SK-N-MC (cell line): Measurements from ENCODE around the gene SLC29A4.
"Not testable (repeated sequence)": the region's sequence is repeated elsewhere in the genome, so short reads cannot be mapped to it uniquely, and the experiment has no call there.

Experiments used
- DNase-seq: peaks from one replicate; pipeline ENCODE4 v3.0.0-alpha.2; 2011; ENCODE audit warnings: low read depth, low spot score
- H3K27ac ChIP-seq: fragments of 200-600 bp; sonication (generic); 2 replicates; pipeline ENCODE4 v1.5.1; 2016; ENCODE audit warnings: mixed run types
- H3K36me3 ChIP-seq: fragments of 200-600 bp; sonication (generic); 2 replicates; pipeline ENCODE4 v1.6.1; 2017; ENCODE audit warnings: antibody characterized with exemption, low read length, mixed read lengths; ENCODE audit not compliant: insufficient read depth
- H3K4me3 ChIP-seq: fragments of 200-600 bp; sonication (generic); 2 replicates; pipeline ENCODE4 v1.5.1; 2016
- H3K9ac ChIP-seq: fragments of 200-600 bp; sonication (generic); 2 replicates; pipeline ENCODE4 v1.8.0; 2017; ENCODE audit warnings: mixed run types, mixed read lengths; ENCODE audit not compliant: insufficient read length
- H3K9me3 ChIP-seq: fragments of 200-600 bp; sonication (generic); 2 replicates; pipeline ENCODE4 v1.6.1; 2017; ENCODE audit warnings: low read depth, mild to moderate bottlenecking, antibody characterized with exemption, low read length, moderate library complexity, mixed read lengths
- EZH2 ChIP-seq: fragments of 200-600 bp; sonication (generic); IDR thresholded peaks from one replicate; pipeline ENCODE4 v1.6.1; 2017; ENCODE audit warnings: antibody characterized with exemption
- FOXP2 ChIP-seq: optimal IDR thresholded peaks from 2 replicates; pipeline ENCODE3; 2011; ENCODE audit warnings: mild to moderate bottlenecking, moderate library complexity; ENCODE audit not compliant: insufficient read depth; ENCODE audit errors: extremely low read length, control extremely low read depth
- POLR2AphosphoS5 ChIP-seq: IDR thresholded peaks from 2 replicates; pipeline ENCODE4 v1.6.1; 2012; ENCODE audit warnings: mild to moderate bottlenecking, low read depth, low read length, borderline replicate concordance

SLC29A4 gene

DNA sequence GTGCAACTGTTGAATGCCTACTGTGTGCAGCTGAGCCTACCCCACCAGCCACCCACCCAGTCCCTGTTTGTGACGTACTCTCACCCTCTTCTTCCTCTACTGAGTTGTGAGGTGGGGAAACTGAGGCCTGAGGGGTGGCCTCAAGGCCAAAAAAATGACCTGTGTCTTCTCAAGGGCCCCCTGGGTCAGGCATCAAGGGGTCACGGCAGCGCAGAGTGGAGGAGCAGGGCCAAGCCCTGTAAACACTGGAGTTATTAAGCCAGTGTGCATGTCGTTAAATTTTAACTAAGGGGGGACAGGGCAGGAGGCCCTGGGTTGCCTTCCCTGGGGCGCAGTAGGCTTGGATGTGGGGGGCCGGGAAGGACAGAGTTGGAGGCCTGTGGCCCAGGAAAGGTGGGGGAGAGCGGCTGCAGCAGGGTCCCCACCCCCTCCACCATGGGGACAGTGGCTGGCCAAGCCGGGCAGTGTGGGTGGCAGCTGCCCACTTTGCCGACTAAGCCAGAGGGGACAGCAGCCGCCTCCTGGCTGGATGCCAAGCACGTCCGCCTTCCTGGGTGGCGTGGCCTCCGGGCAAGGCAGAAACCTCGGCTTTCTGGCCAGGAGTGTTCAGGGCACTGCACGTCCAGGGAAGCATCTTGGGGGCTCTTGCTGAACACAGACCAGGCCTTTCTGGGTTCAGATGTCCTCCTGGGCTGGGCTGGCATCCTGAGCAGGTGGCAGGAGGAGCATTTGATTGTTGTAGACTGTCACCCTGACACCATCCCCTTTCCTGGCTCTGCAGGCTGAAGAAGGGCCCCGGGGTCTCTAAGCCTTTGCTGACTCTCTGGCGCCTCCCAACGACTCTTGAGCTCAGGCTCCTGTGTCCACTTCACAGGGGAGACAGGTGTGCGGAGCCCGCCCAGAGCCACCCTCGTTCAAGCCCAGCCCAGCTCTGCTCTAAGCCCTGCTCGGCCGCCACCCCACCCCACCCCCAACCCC is 1.9 kb downstream of the SLC29A4 start:
- 0 out of 2 replicates have a peak overlapping the region, but pooled peaks have one; percentile 79 for H3K4me3 ChIP-seq
- H3K27ac ChIP-seq = no peak overlapping the region
- TF ChIP-seq FOXP2 (no peak), POLR2AphosphoS5 (no peak), EZH2 (no peak)
- H3K9ac ChIP-seq = no peak overlapping the region
- H3K36me3 ChIP-seq = no peaks in the 10 kb centered on the region; the same call in 1 of the 2 replicates
- H3K9me3 ChIP-seq = no peaks in the 10 kb centered on the region
- DNase-seq = no peak

DNA sequence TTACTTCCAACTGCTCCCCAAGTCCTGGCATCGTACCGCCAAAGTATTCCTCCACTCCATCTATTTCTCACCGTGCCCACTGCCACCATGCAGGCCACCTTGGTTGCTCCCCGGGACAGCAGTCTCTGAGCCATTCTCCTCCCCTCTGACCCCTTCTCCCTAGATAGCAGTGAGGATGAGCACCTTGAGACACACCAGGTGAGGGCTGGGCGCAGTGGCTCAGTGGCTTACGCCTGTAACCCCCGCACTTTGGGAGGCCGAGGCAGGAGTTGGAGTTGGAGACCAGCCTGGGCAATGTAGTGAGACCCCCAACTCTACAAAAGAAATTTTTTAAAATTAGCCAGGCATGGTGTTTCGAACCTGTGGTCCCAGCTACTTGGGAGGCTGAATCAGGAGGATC is 4.2 kb downstream of the SLC29A4 start:
- Histone ChIP-seq H3K27ac (no peak overlapping the region), H3K9me3 (no peaks in the 10 kb centered on the region), H3K9ac (no peak overlapping the region), H3K4me3 (no peak overlapping the region), H3K36me3 (no peaks in the 10 kb centered on the region; the same call in 1 of the 2 replicates)
- TF ChIP-seq EZH2 (no peak), FOXP2 (no peak), POLR2AphosphoS5 (no peak)
- DNase-seq = no peak

DNA sequence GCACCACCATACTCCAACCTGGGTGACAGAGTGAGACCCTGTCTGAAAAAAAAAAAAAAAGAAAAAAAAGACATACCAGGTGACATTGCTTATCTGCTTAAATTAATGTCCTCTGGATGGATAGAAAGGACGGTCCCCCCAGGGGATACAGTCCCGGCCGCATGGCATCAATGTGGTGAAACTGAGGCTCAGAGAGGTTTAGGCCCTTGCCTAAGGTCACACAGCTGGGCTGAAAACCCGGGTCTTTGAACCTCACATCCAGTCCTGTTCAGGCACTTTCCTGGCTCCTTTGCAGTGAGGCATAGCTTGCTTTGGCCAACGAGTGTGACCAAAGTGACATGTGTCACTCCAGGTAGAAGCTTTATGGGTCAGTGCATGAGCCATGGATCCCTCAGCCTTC is 4.6 kb downstream of the SLC29A4 start:
- not testable (repeated sequence) for H3K9ac ChIP-seq, H3K36me3 ChIP-seq, H3K9me3 ChIP-seq, H3K4me3 ChIP-seq, H3K27ac ChIP-seq, DNase-seq

DNA sequence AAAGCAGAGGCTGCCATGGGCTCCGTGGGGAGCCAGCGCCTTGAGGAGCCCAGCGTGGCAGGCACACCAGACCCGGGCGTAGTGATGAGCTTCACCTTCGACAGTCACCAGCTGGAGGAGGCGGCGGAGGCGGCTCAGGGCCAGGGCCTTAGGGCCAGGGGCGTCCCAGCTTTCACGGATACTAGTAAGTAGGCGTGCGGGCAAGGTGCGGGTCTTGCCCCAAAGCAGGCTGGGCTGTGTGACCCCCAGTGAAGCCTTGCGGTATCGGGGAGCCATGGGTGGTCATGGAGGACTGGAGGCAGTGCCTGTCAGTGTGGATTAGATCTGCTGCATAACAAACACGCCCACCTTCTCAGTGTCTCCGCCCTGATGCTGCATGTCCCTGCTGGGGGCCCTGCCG is 5.1 kb downstream of the SLC29A4 start:
- Histone ChIP-seq H3K9ac (no peak overlapping the region), H3K27ac (no peak overlapping the region), H3K36me3 (no peaks in the 10 kb centered on the region; the same call in 1 of the 2 replicates), H3K9me3 (no peaks in the 10 kb centered on the region), H3K4me3 (no peak overlapping the region)
- DNase-seq = no peak
- no peak for TF ChIP-seq EZH2
- no peak for TF ChIP-seq FOXP2
- no peak for TF ChIP-seq POLR2AphosphoS5

DNA sequence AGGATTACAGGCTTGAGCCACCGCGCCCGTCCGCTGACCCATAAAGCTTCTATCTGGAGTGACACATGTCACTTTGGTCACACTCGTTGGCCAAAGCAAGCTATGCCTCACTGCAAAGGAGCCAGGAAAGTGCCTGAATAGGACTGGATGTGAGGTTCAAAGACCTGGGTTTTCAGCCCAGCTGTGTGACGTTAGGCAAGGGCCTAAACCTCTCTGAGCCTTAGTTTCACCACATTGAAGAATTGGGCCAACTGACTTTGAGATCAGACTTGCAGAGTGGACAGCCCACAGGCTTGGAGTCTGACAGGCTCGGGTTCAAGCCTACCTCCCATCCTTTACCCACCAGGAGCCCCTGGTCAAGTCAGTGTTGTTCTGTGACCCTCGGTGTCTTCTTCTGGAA is 5.8 kb downstream of the SLC29A4 start:
- H3K9me3 ChIP-seq, DNase-seq, H3K36me3 ChIP-seq, H3K9ac ChIP-seq, H3K4me3 ChIP-seq: not testable (repeated sequence)
- H3K27ac ChIP-seq = peak overlapping the region; percentile 36; the same call in 1 of the 2 replicates

DNA sequence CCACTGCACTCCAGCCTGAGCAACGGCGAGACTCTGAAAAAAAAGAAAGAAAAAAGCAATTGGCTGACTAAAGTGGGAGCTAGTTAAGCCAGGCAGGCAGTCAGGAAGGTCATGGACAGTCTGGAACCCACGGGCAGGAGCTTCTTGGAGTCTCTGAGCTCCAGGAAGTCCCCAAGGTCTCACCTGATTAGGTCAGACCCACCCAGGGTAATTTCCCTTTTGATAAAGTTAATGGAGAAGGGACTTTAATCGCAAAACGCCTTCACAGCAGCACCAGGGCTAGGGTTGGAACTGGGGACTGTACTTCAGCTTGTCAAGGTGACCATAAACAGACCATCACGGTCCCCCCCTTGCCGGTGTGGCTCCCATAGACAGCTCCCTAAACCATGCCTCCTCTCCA is 6.6 kb downstream of the SLC29A4 start:
- H3K36me3 ChIP-seq = peaks cover 3% of the 10 kb centered on the region; the same call in 1 of the 2 replicates
- no peaks in the 10 kb centered on the region for H3K9me3 ChIP-seq
- peak overlapping the region; percentile 36; the same call in 1 of the 2 replicates for H3K27ac ChIP-seq
- TF ChIP-seq EZH2 = no peak
- no peak for TF ChIP-seq FOXP2
- no peak for TF ChIP-seq POLR2AphosphoS5
- no peak for DNase-seq
- H3K9ac ChIP-seq = no peak overlapping the region
- no peak overlapping the region for H3K4me3 ChIP-seq

DNA sequence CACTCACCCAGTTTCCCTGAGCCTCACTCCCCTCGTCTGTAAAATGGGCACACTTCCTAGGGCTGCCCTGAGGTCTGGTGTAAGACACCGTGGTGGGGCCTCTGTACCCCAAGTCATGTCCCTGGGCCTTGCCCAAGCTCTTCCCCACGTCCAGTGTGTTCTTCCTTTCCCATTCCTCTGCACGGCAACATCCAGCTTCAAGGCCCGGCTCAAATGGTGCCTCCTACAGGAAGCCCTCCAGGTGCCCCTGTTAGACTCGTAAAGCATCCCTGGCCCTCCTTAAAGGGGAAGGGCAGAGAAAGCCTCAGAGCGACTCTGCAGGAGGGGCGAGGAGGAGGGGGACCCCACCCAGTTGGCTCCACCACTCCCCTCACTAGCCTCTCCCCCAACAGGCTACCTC is 8.6 kb downstream of the SLC29A4 start:
- no peak overlapping the region for H3K9ac ChIP-seq
- no peak for DNase-seq
- no peak overlapping the region for H3K27ac ChIP-seq
- no peak overlapping the region for H3K4me3 ChIP-seq
- TF ChIP-seq FOXP2 (no peak), POLR2AphosphoS5 (no peak)
- H3K9me3 ChIP-seq = no peaks in the 10 kb centered on the region
- H3K36me3 ChIP-seq = peaks cover 10% of the 10 kb centered on the region; the same call in 1 of the 2 replicates

DNA sequence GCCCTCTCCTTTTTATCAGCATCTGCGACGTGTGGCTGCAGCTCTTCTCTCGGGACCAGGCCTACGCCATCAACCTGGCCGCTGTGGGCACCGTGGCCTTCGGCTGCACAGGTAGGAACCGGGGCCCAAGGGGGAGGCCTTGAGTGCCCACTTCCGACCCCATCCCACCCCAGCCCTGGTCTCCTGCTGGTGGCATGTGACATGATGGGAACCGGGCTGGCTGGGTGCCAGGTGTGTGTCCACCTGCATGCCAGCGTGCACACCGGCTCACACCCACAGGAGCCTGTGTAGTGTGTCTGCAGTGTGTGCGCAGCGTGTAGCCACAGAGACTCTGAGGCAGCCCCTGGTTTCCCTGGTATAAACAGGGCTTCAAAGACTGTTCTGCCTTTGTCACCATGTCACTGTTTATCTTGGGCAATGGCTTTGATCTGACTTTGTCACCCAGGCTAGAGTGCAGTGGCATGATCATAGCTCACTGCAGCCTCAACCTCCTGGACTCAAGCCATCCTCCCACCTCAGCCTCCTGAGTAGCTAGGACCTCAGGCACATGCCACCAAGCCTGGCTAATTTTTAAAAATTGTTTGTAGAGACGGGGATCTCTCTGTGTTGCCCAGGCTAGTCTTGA is 9.1 kb downstream of the SLC29A4 start:
- H3K9me3 ChIP-seq, DNase-seq, H3K4me3 ChIP-seq, H3K27ac ChIP-seq, H3K9ac ChIP-seq: not testable (repeated sequence)
- H3K36me3 ChIP-seq = peaks cover 10% of the 10 kb centered on the region; the same call in 1 of the 2 replicates

DNA sequence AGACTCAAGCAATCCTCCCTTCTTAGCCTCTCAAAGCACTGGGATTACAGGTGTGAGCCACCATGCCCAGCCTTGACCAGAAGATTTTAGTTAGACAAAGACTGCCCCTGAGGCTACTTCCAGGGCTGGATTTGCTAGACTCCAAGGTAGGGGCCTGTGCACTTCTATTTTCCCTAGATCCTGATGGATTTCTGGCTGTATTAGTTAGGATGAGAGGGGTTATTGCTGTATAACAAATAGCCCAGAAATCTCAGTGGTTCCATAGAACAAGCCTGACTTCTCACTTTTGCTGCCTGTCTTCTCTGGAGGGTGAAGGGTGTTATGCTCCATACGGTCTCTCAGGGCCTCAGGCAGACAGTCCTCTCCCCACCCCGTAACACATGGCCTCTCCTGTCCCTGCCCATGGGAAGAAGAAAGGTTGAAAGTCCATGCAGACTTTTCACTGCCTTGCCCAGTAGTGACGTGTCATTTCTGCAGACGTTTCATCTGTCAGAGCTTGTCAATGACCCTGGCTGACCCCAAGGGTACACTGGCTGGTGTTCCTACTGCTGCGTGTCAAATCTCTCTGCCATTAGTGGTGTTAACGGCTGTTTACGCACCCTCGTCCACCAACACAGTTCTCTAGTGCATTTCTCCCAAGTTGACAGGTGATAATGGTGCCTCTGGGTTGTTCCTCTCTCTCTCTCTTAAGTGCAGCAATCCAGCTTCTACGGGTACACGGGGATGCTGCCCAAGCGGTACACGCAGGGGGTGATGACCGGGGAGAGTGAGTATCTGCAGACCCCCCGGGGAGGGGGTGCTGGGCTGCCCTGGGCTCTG is 11.6 kb downstream of the SLC29A4 start:
- H3K36me3 ChIP-seq = peaks cover 10% of the 10 kb centered on the region; the same call in 1 of the 2 replicates
- no peak for TF ChIP-seq FOXP2
- no peak for TF ChIP-seq POLR2AphosphoS5
- TF ChIP-seq EZH2 = no peak
- H3K27ac ChIP-seq = no peak overlapping the region
- H3K9me3 ChIP-seq = no peaks in the 10 kb centered on the region
- no peak overlapping the region for H3K9ac ChIP-seq
- no peak overlapping the region for H3K4me3 ChIP-seq
- no peak for DNase-seq
